Fibroblast of lung (primary cell): ENCODE data around the gene ARHGEF25. TPM values are rescaled to one million over a fixed set of nuclear protein-coding genes. Genes with fewer than 3 reads are reported as not detected.
"Not testable (repeated sequence)": the region's sequence is repeated elsewhere in the genome, so short reads cannot be mapped to it uniquely, and the experiment has no call there.

ENCODE experiments used
- DNase-seq, 2 donors: peaks; one replicate each; pipeline versions ENCODE4 v3.0.0 to v3.0.0-alpha.2; 2010; ENCODE audit warnings: low read depth in 2 of 2
- H2AFZ ChIP-seq: 2 replicates; pipeline ENCODE4 v1.5.1; 2012; ENCODE audit warnings: low read length, control low read depth, inconsistent platforms
- H3K27ac ChIP-seq: 2 replicates; pipeline ENCODE4 v1.5.1; 2011; ENCODE audit warnings: low read length, control low read depth; ENCODE audit not compliant: insufficient read depth
- H3K27me3 ChIP-seq: 2 replicates; pipeline ENCODE4 v1.5.1; 2011; ENCODE audit warnings: mild to moderate bottlenecking, low read length; ENCODE audit not compliant: control insufficient read depth, insufficient read depth
- H3K36me3 ChIP-seq: 2 replicates; pipeline ENCODE4 v1.5.1; 2011; ENCODE audit warnings: low read length; ENCODE audit not compliant: control insufficient read depth, insufficient read depth
- H3K4me1 ChIP-seq: 2 replicates; pipeline ENCODE4 v1.5.1; 2011; ENCODE audit warnings: low read length; ENCODE audit not compliant: control insufficient read depth, insufficient read depth; ENCODE audit errors: extremely low read depth
- H3K4me2 ChIP-seq: 2 replicates; pipeline ENCODE4 v1.5.1; 2011; ENCODE audit warnings: low read length, control low read depth; ENCODE audit not compliant: insufficient read depth; ENCODE audit errors: extremely low read depth
- H3K4me3 ChIP-seq, 4 experiments: fragments of 200-600 bp in 1 of 4; sonication (generic) in 1 of 4; replicated peaks in 1 of 4; 2 replicates each; pipeline ENCODE4 v1.5.1; 2011 to 2016; ENCODE audit warnings: low read length in 4 of 4, low read depth in 3 of 4, mild to moderate bottlenecking in 3 of 4, control low read depth in 2 of 4, inconsistent platforms in 1 of 4, mixed read lengths in 1 of 4; ENCODE audit not compliant: insufficient read depth in 1 of 4; ENCODE audit errors: control extremely low read depth in 1 of 4
- H3K79me2 ChIP-seq: 2 replicates; pipeline ENCODE4 v1.5.1; 2012; ENCODE audit warnings: mild to moderate bottlenecking, low read length, inconsistent platforms; ENCODE audit not compliant: control insufficient read depth, insufficient read depth
- H3K9ac ChIP-seq: 2 replicates; pipeline ENCODE4 v1.5.1; 2011; ENCODE audit warnings: mild to moderate bottlenecking, low read length, control low read depth; ENCODE audit not compliant: insufficient read depth
- H3K9me3 ChIP-seq: 2 replicates; pipeline ENCODE4 v1.5.1; 2012; ENCODE audit warnings: low read depth, low read length; ENCODE audit not compliant: control insufficient read depth, insufficient read depth
- H4K20me1 ChIP-seq: 2 replicates; pipeline ENCODE4 v1.5.1; 2011; ENCODE audit warnings: low read length; ENCODE audit not compliant: control insufficient read depth, insufficient read depth; ENCODE audit errors: extremely low read depth
- EZH2 ChIP-seq: IDR thresholded peaks from 2 replicates; pipeline ENCODE4 v1.5.1; 2012; ENCODE audit warnings: low read length, control low read depth, mild to moderate bottlenecking; ENCODE audit errors: missing control alignments
- polyA plus RNA-seq, 2 donors: library from polyadenylated mRNA; depleted of rRNA in 1 of 2; stranded (reverse) in 1 of 2; unstranded in 1 of 2; fragments of >200 nt; gene quantifications; 2 replicates each; pipeline ENCODE4 v1.2.1, GENCODE V29; 2011 to 2012; ENCODE audit warnings: missing spikeins in 1 of 2
- total RNA-seq: library from RNA; depleted of rRNA; stranded (reverse); fragments of >200 nt; gene quantifications from 2 replicates; pipeline ENCODE4 v1.2.1, GENCODE V29; 2014
- TF ChIP-seq, protein P1 (sequence below), 2 donors: IDR thresholded peaks in 1 of 2; conservative IDR thresholded peaks in 1 of 2; 1 replicate in 1 of 2; 2 replicates in 1 of 2; pipeline ENCODE4 v1.5.1; 2011 to 2012; ENCODE audit warnings: low read length in 2 of 2, control low read depth in 1 of 2, inconsistent platforms in 1 of 2, low read depth in 1 of 2, mild to moderate bottlenecking in 1 of 2

ARHGEF25 gene
- total and polyA plus RNA-seq, 2 donors (not counting 1 experiment from before 2014, with no cell fraction given), result 15.7 to 40.0 TPM

GRCh38 chr12:57646659-57647049 is 35.4 kb downstream of the ARHGEF25 start:
- DNase-seq, H3K27me3 ChIP-seq, H3K4me1 ChIP-seq, H3K4me2 ChIP-seq, H3K9ac ChIP-seq, H2AFZ ChIP-seq, H4K20me1 ChIP-seq, H3K27ac ChIP-seq, H3K9me3 ChIP-seq, H3K79me2 ChIP-seq, H3K4me3 ChIP-seq, H3K36me3 ChIP-seq: not testable (repeated sequence)

GRCh38 chr12:57654042-57654441 is 42.8 kb downstream of the ARHGEF25 start:
- H3K27me3 ChIP-seq, result no peaks in the 10 kb centered on the region
- DNase-seq, result no peak

DNA sequence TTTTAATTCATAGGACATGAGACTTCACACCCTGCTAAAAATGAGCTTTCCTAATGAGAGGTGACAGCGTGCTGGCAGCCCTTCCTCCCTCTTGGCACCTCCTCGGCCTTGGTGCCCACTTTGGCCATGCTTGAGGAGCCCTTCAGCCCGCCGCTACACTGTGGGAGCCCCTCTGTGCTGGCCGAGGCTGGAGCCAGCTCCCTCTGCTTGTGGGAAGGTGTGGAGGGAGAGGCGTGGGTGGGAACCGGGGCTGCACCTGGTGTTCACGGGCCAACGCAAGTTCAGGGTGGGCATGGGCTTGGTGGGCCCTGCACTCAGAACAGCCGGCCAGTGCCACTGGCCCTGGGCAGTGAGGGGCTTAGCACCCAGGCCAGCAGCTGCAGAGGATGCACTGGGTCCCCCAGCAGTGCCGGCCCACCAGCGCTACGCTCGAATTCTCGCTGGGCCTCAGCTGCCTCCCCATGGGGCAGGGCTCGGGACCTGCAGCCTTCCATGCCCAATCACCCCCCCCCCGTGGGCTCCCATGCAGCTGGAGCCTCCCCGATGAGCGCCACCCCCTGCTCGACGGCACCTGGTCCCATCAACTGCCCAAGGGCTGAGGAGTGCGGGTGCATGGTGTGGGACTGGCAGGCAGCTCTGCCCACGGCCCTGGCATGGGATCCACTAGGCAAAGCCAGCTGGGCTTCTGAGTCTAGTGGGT is 44.5 kb downstream of the ARHGEF25 start:
- no peak for TF ChIP-seq EZH2
- TF ChIP-seq, protein P1, sequence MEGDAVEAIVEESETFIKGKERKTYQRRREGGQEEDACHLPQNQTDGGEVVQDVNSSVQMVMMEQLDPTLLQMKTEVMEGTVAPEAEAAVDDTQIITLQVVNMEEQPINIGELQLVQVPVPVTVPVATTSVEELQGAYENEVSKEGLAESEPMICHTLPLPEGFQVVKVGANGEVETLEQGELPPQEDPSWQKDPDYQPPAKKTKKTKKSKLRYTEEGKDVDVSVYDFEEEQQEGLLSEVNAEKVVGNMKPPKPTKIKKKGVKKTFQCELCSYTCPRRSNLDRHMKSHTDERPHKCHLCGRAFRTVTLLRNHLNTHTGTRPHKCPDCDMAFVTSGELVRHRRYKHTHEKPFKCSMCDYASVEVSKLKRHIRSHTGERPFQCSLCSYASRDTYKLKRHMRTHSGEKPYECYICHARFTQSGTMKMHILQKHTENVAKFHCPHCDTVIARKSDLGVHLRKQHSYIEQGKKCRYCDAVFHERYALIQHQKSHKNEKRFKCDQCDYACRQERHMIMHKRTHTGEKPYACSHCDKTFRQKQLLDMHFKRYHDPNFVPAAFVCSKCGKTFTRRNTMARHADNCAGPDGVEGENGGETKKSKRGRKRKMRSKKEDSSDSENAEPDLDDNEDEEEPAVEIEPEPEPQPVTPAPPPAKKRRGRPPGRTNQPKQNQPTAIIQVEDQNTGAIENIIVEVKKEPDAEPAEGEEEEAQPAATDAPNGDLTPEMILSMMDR (conservative IDR thresholded peaks at IDR 0.05 in 1 of 2, IDR thresholded peaks at IDR 0.05 in 1 of 2; ENCODE audit: low read depth in 1 of 2, low read length in 2 of 2), result no peak

More at GRCh38 chr12:57654042-57654441, 42.8 kb downstream of the ARHGEF25 start:
- H3K27ac ChIP-seq, result no peak overlapping the region
- no peak overlapping the region for H3K4me2 ChIP-seq
- no peak overlapping the region for H2AFZ ChIP-seq
- no peaks in the 10 kb centered on the region for H3K9me3 ChIP-seq
- no peaks in the 10 kb centered on the region for H3K4me1 ChIP-seq
- no peaks in the 10 kb centered on the region for H3K79me2 ChIP-seq
- no peaks in the 10 kb centered on the region for H4K20me1 ChIP-seq
- no peaks in the 10 kb centered on the region for H3K36me3 ChIP-seq
- no peak overlapping the region for H3K9ac ChIP-seq
- H3K4me3 ChIP-seq, result no peak overlapping the region
- TF ChIP-seq, protein P1 (conservative IDR thresholded peaks at IDR 0.05 in 1 of 2, IDR thresholded peaks at IDR 0.05 in 1 of 2; ENCODE audit: low read depth in 1 of 2, low read length in 2 of 2), result no peak

DNA sequence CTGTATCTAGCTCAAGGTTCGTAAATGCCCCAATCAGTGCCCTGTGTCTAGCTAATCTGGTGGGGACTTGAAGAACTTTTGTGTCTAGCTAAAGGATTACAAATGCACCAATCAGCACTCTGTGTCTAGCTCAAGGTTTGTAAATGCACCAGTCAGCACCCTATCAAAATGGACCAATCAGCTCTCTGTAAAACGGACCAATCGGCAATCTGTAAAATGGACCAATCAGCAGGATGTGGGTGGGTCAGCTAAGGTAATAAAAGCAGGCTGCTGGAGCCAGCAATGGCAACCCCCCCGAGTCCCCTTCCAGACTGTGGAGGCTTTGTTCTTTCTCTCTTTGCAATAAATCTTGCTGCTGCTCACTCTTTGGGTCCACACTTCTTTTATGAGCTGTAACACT is 45.2 kb downstream of the ARHGEF25 start:
- not testable (repeated sequence) for H2AFZ ChIP-seq, H3K36me3 ChIP-seq, H3K9ac ChIP-seq, H3K27me3 ChIP-seq, H3K4me2 ChIP-seq, DNase-seq, H3K27ac ChIP-seq, H3K9me3 ChIP-seq, H3K79me2 ChIP-seq, H3K4me1 ChIP-seq, H3K4me3 ChIP-seq, H4K20me1 ChIP-seq

More for the DNA sequence above, 44.5 kb downstream of the ARHGEF25 start:
- Histone ChIP-seq H3K36me3 (no peaks in the 10 kb centered on the region), H3K27ac (no peak overlapping the region), H3K9ac (no peak overlapping the region), H3K4me3 (no peak overlapping the region), H3K4me1 (no peaks in the 10 kb centered on the region), H3K4me2 (no peak overlapping the region), H2AFZ (no peak overlapping the region), H3K9me3 (no peaks in the 10 kb centered on the region), H3K27me3 (no peaks in the 10 kb centered on the region), H4K20me1 (no peaks in the 10 kb centered on the region), H3K79me2 (no peaks in the 10 kb centered on the region)
- no peak for DNase-seq
